Skeletal muscle tissue (tissue), 4 donors: ENCODE measurements around the gene KLK8. TPM values are rescaled to one million over a fixed set of nuclear protein-coding genes. Genes with fewer than 3 reads are reported as not detected.

Source experiments
- H3K27ac ChIP-seq: one replicate; pipeline ENCODE4 v1.7.0; 2013; ENCODE audit warnings: mild to moderate bottlenecking, low read depth, low read length, inconsistent platforms
- H3K27me3 ChIP-seq, 3 donors: one replicate each; pipeline ENCODE4 v1.7.0; 2013; ENCODE audit warnings: low read length in 3 of 3; ENCODE audit not compliant: control insufficient read depth in 3 of 3, insufficient read depth in 3 of 3
- H3K36me3 ChIP-seq, 3 donors: one replicate each; pipeline ENCODE4 v1.7.0; 2013; ENCODE audit warnings: low read length in 3 of 3; ENCODE audit not compliant: control insufficient read depth in 3 of 3, insufficient read depth in 3 of 3
- H3K4me1 ChIP-seq, 3 donors: one replicate each; pipeline ENCODE4 v1.7.0; 2013; ENCODE audit warnings: low read length in 3 of 3, mild to moderate bottlenecking in 3 of 3; ENCODE audit not compliant: control insufficient read depth in 3 of 3, insufficient read depth in 3 of 3
- H3K4me3 ChIP-seq, 3 donors: one replicate each; pipeline ENCODE4 v1.7.0; 2013; ENCODE audit warnings: low read length in 3 of 3
- H3K9ac ChIP-seq, 3 donors: one replicate each; pipeline ENCODE4 v1.7.0; 2013; ENCODE audit warnings: low read length in 3 of 3, mild to moderate bottlenecking in 3 of 3, moderate library complexity in 2 of 3, low read depth in 1 of 3
- H3K9me3 ChIP-seq, 3 donors: one replicate each; pipeline ENCODE4 v1.7.0; 2013; ENCODE audit warnings: low read length in 3 of 3; ENCODE audit not compliant: control insufficient read depth in 3 of 3
- total RNA-seq: library from RNA; depleted of rRNA; stranded (reverse); fragments of >200 nt; gene quantifications from one replicate; pipeline ENCODE4 v1.2.3, GENCODE V29; 2014
- donor health status: Osteomylitis.

The KLK8 gene
- total RNA-seq, 1 donor from 2014 or later: not detected

DNA sequence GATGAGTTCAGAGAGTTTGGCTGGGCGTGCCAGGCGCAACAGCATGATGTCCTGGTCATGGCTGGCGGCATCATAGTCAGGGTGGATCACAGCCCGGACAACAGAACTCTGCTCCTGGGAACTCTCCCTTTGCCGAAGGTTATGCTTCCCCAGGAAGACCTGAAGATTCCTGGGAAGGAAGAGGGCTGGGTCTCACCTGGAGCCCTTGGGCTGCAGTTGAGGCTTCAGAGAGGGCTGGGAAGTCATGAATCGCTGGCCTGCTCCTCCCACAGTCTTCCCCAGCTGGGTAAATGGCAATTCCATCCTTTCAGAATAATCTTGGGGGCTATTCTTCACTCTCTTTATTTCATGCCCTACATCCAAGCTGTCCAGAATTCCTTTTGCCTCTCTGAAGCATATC lies 38.0 kb downstream of the KLK8 start:
- no peak overlapping the region for H3K4me3 ChIP-seq
- H3K9ac ChIP-seq: no peak overlapping the region
- H3K4me1 ChIP-seq: no peaks in the 10 kb centered on the region
- H3K27me3 ChIP-seq: peaks cover 0 to 13% (median 7%) of the 10 kb centered on the region in 3 donors
- no peaks in the 10 kb centered on the region for H3K36me3 ChIP-seq
- H3K9me3 ChIP-seq: peaks cover 2 to 7% (median 4%) of the 10 kb centered on the region in 3 donors
- no peak overlapping the region for H3K27ac ChIP-seq

- H3K9ac ChIP-seq: no peak overlapping the region
- no peaks in the 10 kb centered on the region for H3K4me1 ChIP-seq
- no peak overlapping the region for H3K4me3 ChIP-seq
- H3K36me3 ChIP-seq: no peaks in the 10 kb centered on the region
- peaks cover 0 to 12% (median 3%) of the 10 kb centered on the region in 3 donors for H3K27me3 ChIP-seq
- H3K27ac ChIP-seq: no peak overlapping the region
- H3K9me3 ChIP-seq: peaks cover 2 to 7% (median 4%) of the 10 kb centered on the region in 3 donors
Measured at GRCh38 chr19:50962245-50962644, 39.2 kb downstream of the KLK8 start.

- H3K4me3 ChIP-seq: no peak overlapping the region
- no peaks in the 10 kb centered on the region for H3K36me3 ChIP-seq
- no peak overlapping the region for H3K27ac ChIP-seq
- peaks cover 0 to 4% (median 0%) of the 10 kb centered on the region in 3 donors for H3K27me3 ChIP-seq
- peaks cover 2 to 5% (median 4%) of the 10 kb centered on the region in 3 donors for H3K9me3 ChIP-seq
- H3K9ac ChIP-seq: no peak overlapping the region
- H3K4me1 ChIP-seq: no peaks in the 10 kb centered on the region
Measured at GRCh38 chr19:50959731-50960500, 41.5 kb downstream of the KLK8 start.

DNA sequence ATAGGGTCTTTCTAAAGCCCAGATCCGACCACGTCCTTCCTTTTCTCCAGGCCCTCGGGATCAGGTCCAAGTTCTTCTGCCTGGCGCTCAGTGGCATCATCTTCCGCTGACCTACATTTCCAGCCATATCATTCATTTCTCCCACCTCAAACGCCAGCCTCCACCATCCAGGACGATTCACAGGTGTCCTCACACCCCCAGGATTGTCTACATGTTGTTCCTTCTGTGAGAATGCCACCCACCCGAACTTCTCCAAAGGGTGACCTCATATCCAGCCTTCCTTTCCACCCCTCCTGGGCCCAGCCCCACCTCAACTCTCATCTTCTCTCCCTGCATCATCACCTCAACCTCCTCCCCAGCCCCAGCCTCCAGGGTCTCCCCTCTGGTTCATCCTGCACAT lies 43.8 kb downstream of the KLK8 start:
- Histone ChIP-seq H3K36me3 (no peaks in the 10 kb centered on the region), H3K27me3 (peaks cover 0 to 4% (median 0%) of the 10 kb centered on the region in 3 donors), H3K27ac (no peak overlapping the region), H3K9me3 (peaks cover 0 to 4% (median 3%) of the 10 kb centered on the region in 3 donors), H3K4me1 (no peaks in the 10 kb centered on the region), H3K9ac (no peak overlapping the region), H3K4me3 (no peak overlapping the region)

DNA sequence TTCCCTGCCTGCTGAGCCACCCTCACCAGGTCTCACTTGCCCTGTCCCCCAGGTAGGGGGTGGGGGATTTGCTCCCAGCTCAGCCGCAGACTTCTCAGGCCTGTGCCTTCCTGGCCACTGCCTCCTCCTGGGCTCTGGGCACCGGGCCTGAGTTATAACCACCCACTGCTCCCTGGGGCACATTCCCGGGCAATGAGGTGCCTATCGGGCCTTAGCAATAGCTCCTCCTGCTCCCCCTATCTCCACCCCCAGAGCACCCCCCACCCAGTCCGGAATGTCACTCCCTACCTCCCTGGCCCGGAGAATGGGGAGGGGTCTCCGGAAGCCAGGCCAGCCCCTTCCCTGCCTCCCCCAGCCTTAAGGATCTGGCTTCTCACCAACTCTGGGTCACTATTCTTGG lies 48.5 kb downstream of the KLK8 start, which contains the start of gene KLK5:
KLK5 (minus strand) TSS at position 129 of the 400 bp plus-strand sequence. CDS start 381 bp downstream, outside the sequence.
- H3K4me3 ChIP-seq: no peak within 1 kb of the TSS
- H3K9ac ChIP-seq: no peak within 1 kb of the TSS
- no peak within 1 kb of the TSS for H3K27ac ChIP-seq
- peaks cover 3 to 9% (median 3%) of the 10 kb centered on the region in 3 donors for H3K27me3 ChIP-seq
- H3K36me3 ChIP-seq: no peaks in the 10 kb centered on the region
- no peaks in the 10 kb centered on the region for H3K4me1 ChIP-seq
- peaks cover 0 to 3% (median 0%) of the 10 kb centered on the region in 3 donors for H3K9me3 ChIP-seq

DNA sequence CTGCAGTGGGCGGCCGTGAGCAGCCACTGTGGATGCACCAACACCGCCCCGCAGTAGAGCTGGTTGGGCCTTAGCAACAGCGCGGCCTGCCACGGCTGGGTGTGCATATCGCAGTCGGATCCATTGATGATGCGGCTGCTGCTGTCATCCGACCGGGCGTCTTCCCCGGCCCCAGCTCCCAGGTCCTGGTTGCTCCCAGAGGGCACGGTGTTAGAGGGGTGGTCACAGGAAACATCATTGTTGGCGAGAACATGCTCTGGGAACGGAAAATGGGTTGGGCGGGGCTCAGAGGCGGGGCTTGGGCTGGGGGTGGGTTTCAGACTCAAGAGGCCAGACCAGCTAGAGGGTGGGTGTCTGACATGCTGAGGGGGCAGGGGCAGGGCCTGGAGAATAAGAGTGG lies 51.5 kb downstream of the KLK8 start:
- H3K4me1 ChIP-seq: no peaks in the 10 kb centered on the region
- peaks cover 3 to 9% (median 3%) of the 10 kb centered on the region in 3 donors for H3K27me3 ChIP-seq
- H3K27ac ChIP-seq: no peak overlapping the region
- no peaks in the 10 kb centered on the region for H3K36me3 ChIP-seq
- peaks cover 0 to 3% (median 0%) of the 10 kb centered on the region in 3 donors for H3K9me3 ChIP-seq
- H3K9ac ChIP-seq: no peak overlapping the region
- no peak overlapping the region for H3K4me3 ChIP-seq

DNA sequence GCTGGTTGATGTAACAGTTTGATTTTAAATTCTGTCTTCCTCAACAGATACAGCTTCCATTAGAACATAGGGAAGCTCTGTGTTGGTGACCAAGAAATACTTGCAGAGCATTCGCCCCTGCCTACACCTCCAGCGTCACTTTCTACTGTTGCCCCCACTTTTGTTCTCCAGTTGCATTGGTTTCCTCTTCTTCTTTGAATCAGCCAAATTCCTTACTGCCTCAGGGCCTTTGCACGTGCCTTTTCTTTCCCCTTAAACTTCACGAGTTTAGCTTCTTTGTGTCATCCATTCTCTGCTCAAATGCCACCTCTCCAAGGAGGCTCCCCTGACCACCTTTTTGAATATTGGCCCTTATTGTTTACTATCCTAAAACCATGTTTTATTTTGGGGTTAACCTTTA lies 54.3 kb downstream of the KLK8 start:
- no peak overlapping the region for H3K9ac ChIP-seq
- no peaks in the 10 kb centered on the region for H3K4me1 ChIP-seq
- no peak overlapping the region for H3K4me3 ChIP-seq
- no peaks in the 10 kb centered on the region for H3K36me3 ChIP-seq
- H3K27me3 ChIP-seq: peaks cover 2 to 5% (median 3%) of the 10 kb centered on the region in 3 donors
- H3K27ac ChIP-seq: no peak overlapping the region
- H3K9me3 ChIP-seq: peaks cover 0 to 3% (median 2%) of the 10 kb centered on the region in 3 donors

Other genes with a start within 250 kb of the KLK8 start
- not detected for gene GPR32, start 231.1 kb downstream of the KLK8 start, total RNA-seq
- not detected for gene ACP4, start 211.2 kb downstream of the KLK8 start, total RNA-seq
- not detected for gene KLK1, start 177.8 kb downstream of the KLK8 start, total RNA-seq
- not detected for gene KLK15, start 168.0 kb downstream of the KLK8 start, total RNA-seq
- not detected for gene KLK3, start 146.7 kb downstream of the KLK8 start, total RNA-seq
- not detected for gene KLK2, start 128.2 kb downstream of the KLK8 start, total RNA-seq
- gene KLK4, start 90.2 kb downstream of the KLK8 start, total RNA-seq: not detected
- gene KLK5, start 48.6 kb downstream of the KLK8 start, total RNA-seq: not detected
- gene KLK6, start 32.0 kb downstream of the KLK8 start, total RNA-seq: not detected
- not detected for gene KLK7, start 17.7 kb downstream of the KLK8 start, total RNA-seq
- under 0.01 TPM for gene KLK10, start 18.1 kb upstream of the KLK8 start, total RNA-seq
- gene KLK11, start 25.0 kb upstream of the KLK8 start, total RNA-seq: not detected
- not detected for gene KLK12, start 33.4 kb upstream of the KLK8 start, total RNA-seq
- gene KLK13, start 63.5 kb upstream of the KLK8 start, total RNA-seq: not detected
- gene KLK14, start 81.3 kb upstream of the KLK8 start, total RNA-seq: not detected
- gene CTU1, start 106.8 kb upstream of the KLK8 start, total RNA-seq: 4.2 TPM
- under 0.01 TPM for gene SIGLEC9, start 123.3 kb upstream of the KLK8 start, total RNA-seq
- gene SIGLEC7, start 140.7 kb upstream of the KLK8 start, total RNA-seq: 0.52 TPM
- gene CD33, start 223.5 kb upstream of the KLK8 start, total RNA-seq: 0.52 TPM
- not detected for gene SIGLECL1, start 249.5 kb upstream of the KLK8 start, total RNA-seq